Neural crest cell (in vitro differentiated cells): ENCODE measurements around the gene SRRM3. TPM values are rescaled to one million over a fixed set of nuclear protein-coding genes. Genes with fewer than 3 reads are reported as not detected.
A peak's percentile ranks its signal among the peaks of the same experiment; 100 is the strongest.
"Not testable (repeated sequence)": the region's sequence is repeated elsewhere in the genome, so short reads cannot be mapped to it uniquely, and the experiment has no call there.

Experiments
- DNase-seq: peaks from one replicate; pipeline ENCODE4 v3.0.0; 2021; ENCODE audit warnings: low read depth, mixed read lengths, low spot score
- H3K27ac Mint-ChIP-seq: one replicate; pipeline ENCODE4 v1.8.0; 2021; ENCODE audit warnings: mild to moderate bottlenecking, mixed read lengths; ENCODE audit not compliant: unreplicated experiment
- H3K27me3 Mint-ChIP-seq: 2 replicates; pipeline ENCODE4 v1.8.0; 2021; ENCODE audit warnings: low read depth, mild to moderate bottlenecking, mixed read lengths
- H3K36me3 Mint-ChIP-seq: 2 replicates; pipeline ENCODE4 v1.8.0; 2021; ENCODE audit warnings: low read depth, mild to moderate bottlenecking, mixed read lengths
- H3K4me1 Mint-ChIP-seq: 2 replicates; pipeline ENCODE4 v1.8.0; 2021; ENCODE audit warnings: mixed read lengths
- H3K4me3 Mint-ChIP-seq: one replicate; pipeline ENCODE4 v1.8.0; 2021; ENCODE audit warnings: mild to moderate bottlenecking, mixed read lengths
- H3K9me3 Mint-ChIP-seq: 2 replicates; pipeline ENCODE4 v1.8.0; 2021; ENCODE audit warnings: mixed read lengths
- total RNA-seq: library from RNA; stranded (reverse); gene quantifications from 2 replicates; pipeline ENCODE4 v1.2.1, GENCODE V29; 2021
- TF ChIP-seq, protein P1 (sequence below): fragments of 200-600 bp; sonication (generic); conservative IDR thresholded peaks from 2 replicates; pipeline ENCODE4 v1.5.0; 2021; ENCODE audit warnings: antibody characterized with exemption, mild to moderate bottlenecking

The SRRM3 gene
- total RNA-seq, 1 donor from 2014 or later = 4.9 TPM

DNA sequence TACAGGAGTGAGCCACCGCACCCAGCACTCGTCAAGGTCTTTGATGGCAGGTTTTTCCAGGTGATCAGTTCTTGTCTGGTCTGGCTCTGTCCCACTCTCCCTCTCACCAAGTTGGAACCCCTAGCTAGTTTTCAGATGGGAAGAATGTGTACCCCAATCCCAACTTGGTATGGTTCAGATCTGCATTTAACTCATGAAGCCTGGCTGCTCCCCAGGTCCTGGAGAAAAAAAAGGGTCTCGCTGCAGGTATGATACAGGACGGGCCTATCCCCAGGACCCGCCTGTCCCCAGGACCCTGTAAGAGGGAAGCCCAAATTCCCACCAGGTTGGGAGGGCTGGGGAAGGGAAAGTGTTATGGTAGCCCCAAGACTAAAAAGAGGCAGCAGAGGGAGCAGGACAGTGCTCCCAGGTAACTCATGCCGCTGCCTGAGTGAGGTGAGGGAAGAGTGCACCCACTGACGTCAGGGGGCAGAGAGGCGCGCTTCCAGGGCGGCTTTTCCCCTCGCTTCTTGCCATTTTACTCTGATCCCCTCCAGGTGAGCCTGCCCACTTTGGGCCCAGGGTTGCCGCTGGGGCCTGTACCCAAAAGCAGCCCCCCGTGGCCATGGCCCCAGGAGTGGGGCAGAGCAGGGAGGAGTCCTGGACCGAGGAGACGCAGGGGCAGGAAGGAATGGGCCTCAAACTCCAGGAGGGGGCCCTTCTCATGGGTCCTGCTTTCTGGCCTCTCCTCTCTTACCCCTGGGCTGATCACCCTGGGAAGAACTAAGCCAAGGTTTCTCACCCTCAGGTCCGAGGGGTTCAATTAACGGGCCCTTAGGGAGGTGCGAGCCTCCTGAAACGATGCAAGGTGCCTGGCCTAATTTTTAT, 36.4 kb upstream of the SRRM3 start:
- TF ChIP-seq, protein P1, sequence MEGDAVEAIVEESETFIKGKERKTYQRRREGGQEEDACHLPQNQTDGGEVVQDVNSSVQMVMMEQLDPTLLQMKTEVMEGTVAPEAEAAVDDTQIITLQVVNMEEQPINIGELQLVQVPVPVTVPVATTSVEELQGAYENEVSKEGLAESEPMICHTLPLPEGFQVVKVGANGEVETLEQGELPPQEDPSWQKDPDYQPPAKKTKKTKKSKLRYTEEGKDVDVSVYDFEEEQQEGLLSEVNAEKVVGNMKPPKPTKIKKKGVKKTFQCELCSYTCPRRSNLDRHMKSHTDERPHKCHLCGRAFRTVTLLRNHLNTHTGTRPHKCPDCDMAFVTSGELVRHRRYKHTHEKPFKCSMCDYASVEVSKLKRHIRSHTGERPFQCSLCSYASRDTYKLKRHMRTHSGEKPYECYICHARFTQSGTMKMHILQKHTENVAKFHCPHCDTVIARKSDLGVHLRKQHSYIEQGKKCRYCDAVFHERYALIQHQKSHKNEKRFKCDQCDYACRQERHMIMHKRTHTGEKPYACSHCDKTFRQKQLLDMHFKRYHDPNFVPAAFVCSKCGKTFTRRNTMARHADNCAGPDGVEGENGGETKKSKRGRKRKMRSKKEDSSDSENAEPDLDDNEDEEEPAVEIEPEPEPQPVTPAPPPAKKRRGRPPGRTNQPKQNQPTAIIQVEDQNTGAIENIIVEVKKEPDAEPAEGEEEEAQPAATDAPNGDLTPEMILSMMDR = no peak
- H3K36me3 Mint-ChIP-seq = no peaks in the 10 kb centered on the region
- DNase-seq = no peak
- no peaks in the 10 kb centered on the region for H3K27me3 Mint-ChIP-seq
- peak overlapping the region; percentile 99 for H3K27ac Mint-ChIP-seq
- H3K4me3 Mint-ChIP-seq = peak overlapping the region; percentile 31
- H3K4me1 Mint-ChIP-seq = peaks cover 19% of the 10 kb centered on the region
- H3K9me3 Mint-ChIP-seq = no peaks in the 10 kb centered on the region

DNA sequence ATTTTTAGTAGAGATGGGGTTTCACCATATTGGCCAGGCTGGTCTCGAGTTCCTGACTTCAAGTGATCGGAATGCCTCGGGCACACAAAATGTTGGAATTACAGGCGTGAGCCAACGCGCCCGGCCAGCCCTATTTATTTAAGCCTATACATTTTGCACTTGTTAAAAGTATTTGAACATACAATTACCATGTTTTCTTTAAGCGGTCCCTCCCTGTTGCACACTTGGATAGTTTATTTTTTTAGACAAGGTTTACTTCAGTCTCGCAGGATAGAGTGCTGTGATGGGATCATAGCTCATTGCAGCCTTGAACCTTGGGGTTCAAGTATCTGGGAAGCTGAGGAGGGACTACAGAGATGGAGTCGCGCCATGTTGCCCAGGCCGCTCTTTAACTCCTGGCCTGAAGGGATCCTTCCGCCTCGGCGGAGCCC, 35.7 kb upstream of the SRRM3 start:
- H3K4me3 Mint-ChIP-seq = peak overlapping the region; percentile 87
- no peaks in the 10 kb centered on the region for H3K9me3 Mint-ChIP-seq
- peaks cover 19% of the 10 kb centered on the region for H3K4me1 Mint-ChIP-seq
- TF ChIP-seq, protein P1 = no peak
- peak overlapping the region; percentile 99 for H3K27ac Mint-ChIP-seq
- no peaks in the 10 kb centered on the region for H3K27me3 Mint-ChIP-seq
- H3K36me3 Mint-ChIP-seq = no peaks in the 10 kb centered on the region
- no peak for DNase-seq

DNA sequence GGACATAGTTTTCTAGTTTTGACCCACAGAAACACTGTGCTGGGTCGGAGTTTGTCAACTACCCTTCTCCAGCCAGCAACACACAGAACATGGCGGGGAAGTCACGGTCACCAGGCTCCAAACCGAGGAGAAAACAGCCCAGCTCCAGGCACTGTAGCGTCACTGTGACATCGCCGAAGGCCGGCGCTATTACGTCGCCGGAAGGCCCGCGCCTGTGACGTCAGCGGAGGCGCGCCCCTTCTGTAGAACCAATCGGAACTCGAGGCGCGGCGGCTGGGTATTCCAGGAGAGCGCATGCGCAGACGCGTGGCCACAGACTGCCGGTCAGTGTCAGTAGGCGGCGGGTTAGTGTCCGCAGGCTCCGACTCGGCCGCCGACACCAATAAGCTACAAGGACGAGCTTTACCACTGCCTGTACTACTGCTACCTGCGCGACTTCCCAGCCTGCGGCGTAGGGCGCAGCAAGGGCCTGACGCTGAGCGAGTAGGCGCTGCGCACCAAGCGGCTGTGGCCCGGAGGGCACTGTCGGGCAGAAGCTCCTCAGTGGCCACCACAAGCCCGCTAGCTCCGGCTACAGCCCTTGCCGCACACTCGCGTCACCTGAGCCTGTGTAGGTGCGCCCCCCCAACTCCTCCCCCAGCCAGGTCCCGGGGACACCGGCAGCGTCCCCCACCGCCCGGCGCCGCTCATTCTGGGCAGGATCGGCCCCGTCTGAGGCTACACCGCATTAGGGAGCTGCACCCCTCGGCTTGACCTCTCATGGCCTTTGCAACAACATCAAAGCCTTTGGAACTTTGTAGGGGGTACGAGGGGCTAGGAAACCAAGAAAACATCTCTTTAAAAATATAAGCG, 35.1 kb upstream of the SRRM3 start:
- DNase-seq = peak; percentile 99
- H3K27ac Mint-ChIP-seq = peak overlapping the region; percentile 99
- H3K36me3 Mint-ChIP-seq = no peaks in the 10 kb centered on the region
- H3K9me3 Mint-ChIP-seq = no peaks in the 10 kb centered on the region
- peak overlapping the region; percentile 87 for H3K4me3 Mint-ChIP-seq
- no peaks in the 10 kb centered on the region for H3K27me3 Mint-ChIP-seq
- H3K4me1 Mint-ChIP-seq = peaks cover 19% of the 10 kb centered on the region
- TF ChIP-seq, protein P1 = peak; percentile 36

DNA sequence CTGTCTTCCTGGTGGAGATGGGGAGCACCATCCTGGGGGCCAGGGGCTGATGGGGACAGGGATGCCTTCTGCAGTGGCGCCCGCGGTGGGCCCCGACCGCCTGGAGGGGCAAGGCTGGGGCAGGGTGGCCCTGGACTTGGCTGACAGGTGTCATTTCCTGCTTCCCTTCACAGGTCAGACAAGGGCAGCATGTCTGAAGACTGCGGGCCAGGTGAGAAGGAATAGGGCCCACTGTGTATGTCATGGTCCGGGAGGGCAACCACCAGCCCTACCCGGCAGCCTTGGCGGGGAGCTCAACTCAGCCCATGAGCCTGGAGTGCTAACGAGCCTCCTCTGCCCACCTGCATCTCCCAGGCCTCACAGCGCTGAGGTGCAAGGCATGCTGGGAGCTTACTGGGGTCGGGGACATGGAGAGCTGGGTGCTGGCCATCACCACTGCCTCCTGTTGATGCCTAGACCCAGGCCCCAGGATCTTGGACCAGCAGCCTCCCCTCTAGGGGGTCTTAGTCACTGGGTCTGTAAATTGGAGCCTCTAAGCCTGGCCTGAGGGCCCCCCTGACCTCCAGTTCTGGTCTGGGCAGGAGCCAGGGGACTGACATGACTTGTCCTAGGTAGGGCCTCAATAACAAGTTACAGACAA, 28.0 kb upstream of the SRRM3 start:
- no peaks in the 10 kb centered on the region for H3K9me3 Mint-ChIP-seq
- peaks cover 5% of the 10 kb centered on the region for H3K4me1 Mint-ChIP-seq
- no peak overlapping the region for H3K27ac Mint-ChIP-seq
- H3K27me3 Mint-ChIP-seq = no peaks in the 10 kb centered on the region
- no peak for DNase-seq
- no peaks in the 10 kb centered on the region for H3K36me3 Mint-ChIP-seq
- no peak overlapping the region for H3K4me3 Mint-ChIP-seq
- TF ChIP-seq, protein P1 = no peak

DNA sequence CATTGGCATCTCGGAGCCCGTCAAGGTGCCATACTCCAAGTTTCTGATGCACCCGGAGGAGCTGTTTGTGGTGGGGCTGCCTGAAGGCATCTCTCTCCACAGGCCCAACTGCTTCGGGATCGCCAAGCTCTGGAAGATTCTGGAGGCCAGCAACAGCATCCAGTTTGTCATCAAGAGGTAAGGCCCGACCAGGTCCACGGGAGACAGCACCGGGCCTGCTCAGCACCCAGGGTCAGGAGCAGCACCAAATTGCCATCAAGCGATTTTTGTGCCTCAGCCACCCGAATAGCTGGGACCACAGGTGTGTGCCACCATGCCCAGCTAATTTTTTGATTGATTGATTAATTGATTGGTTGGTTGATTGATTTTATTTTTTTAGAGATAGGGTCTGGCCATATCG, 24.7 kb upstream of the SRRM3 start:
- not testable (repeated sequence) for H3K4me1 Mint-ChIP-seq, H3K27me3 Mint-ChIP-seq, H3K27ac Mint-ChIP-seq, H3K9me3 Mint-ChIP-seq, H3K36me3 Mint-ChIP-seq, H3K4me3 Mint-ChIP-seq, DNase-seq
